Small intestine (tissue), 7 donors: Measurements from ENCODE around the gene ICE1. TPM values are rescaled to one million over a fixed set of nuclear protein-coding genes. Genes with fewer than 3 reads are reported as not detected.
A peak's percentile ranks its signal among the peaks of the same experiment; 100 is the strongest.
"Not testable (repeated sequence)": the region's sequence is repeated elsewhere in the genome, so short reads cannot be mapped to it uniquely, and the experiment has no call there.

ENCODE experiments used
- DNase-seq, 2 donors: peaks; one replicate each; pipeline versions ENCODE4 v3.0.0 to v3.0.0-alpha.2; 2013
- FAIRE-seq: peaks from 2 replicates; lab custom pipeline; 2012; peaks lifted over from hg19 to GRCh38; lab: Jason Lieb, UNC
- H3K27ac ChIP-seq, 3 donors: one replicate each; pipeline ENCODE4 v1.5.1; 2013; ENCODE audit warnings: low read length in 2 of 3, mild to moderate bottlenecking in 2 of 3, control low read depth in 1 of 3, inconsistent platforms in 1 of 3, low read depth in 1 of 3, moderate library complexity in 1 of 3
- H3K27me3 ChIP-seq, 3 donors: one replicate each; pipeline ENCODE4 v1.6.1; 2013; ENCODE audit warnings: low read length in 3 of 3, inconsistent platforms in 1 of 3; ENCODE audit not compliant: control insufficient read depth in 3 of 3, insufficient read depth in 3 of 3
- H3K36me3 ChIP-seq, 3 donors: one replicate each; pipeline ENCODE4 v1.6.1; 2013; ENCODE audit warnings: low read length in 3 of 3, inconsistent platforms in 1 of 3, low read depth in 1 of 3, mild to moderate bottlenecking in 1 of 3, moderate library complexity in 1 of 3; ENCODE audit not compliant: control insufficient read depth in 3 of 3, insufficient read depth in 2 of 3
- H3K4me1 ChIP-seq, 3 donors: one replicate each; pipeline ENCODE4 v1.6.1; 2013; ENCODE audit warnings: low read length in 2 of 3, inconsistent platforms in 1 of 3, low read depth in 1 of 3, mild to moderate bottlenecking in 1 of 3, moderate library complexity in 1 of 3; ENCODE audit not compliant: control insufficient read depth in 3 of 3, insufficient read depth in 2 of 3
- H3K4me3 ChIP-seq, 3 donors: one replicate each; pipeline ENCODE4 v1.5.1; 2013; ENCODE audit warnings: low read length in 3 of 3, control low read depth in 1 of 3, inconsistent platforms in 1 of 3, low read depth in 1 of 3, mild to moderate bottlenecking in 1 of 3, moderate library complexity in 1 of 3
- H3K9me3 ChIP-seq, 2 donors: one replicate each; pipeline ENCODE4 v1.6.1; 2013; ENCODE audit warnings: low read depth in 1 of 2, low read length in 1 of 2; ENCODE audit not compliant: control insufficient read depth in 2 of 2, insufficient read depth in 1 of 2
- WGBS, 3 donors: extraction: QIAGEN DNeasy Blood & Tissue Kit; methylation state at CpG; one replicate each; pipeline ENCODE4 v1.1.7; 2013; 5-methylcytosine and 5-hydroxymethylcytosine counted together
- polyA plus RNA-seq, 4 donors: library from polyadenylated mRNA; stranded (reverse) in 3 of 4; unstranded in 1 of 4; fragments of 200-250 nt in 3 of 4; fragments of 120-200 nt in 1 of 4; gene quantifications; one replicate each; pipeline versions ENCODE4 v1.2.1 to v1.2.3, GENCODE V29; 2013
- donor health status: healthy with polysubstance abuse.
- donor health status: control.
- donor health status: control.
- donor health status: Bipolar disorder and iron deficiency.
- donor health status: healthy.

Gene ICE1
- polyA plus RNA-seq, 4 donors = 5.9 to 18.9 (median 7.8) TPM

DNA sequence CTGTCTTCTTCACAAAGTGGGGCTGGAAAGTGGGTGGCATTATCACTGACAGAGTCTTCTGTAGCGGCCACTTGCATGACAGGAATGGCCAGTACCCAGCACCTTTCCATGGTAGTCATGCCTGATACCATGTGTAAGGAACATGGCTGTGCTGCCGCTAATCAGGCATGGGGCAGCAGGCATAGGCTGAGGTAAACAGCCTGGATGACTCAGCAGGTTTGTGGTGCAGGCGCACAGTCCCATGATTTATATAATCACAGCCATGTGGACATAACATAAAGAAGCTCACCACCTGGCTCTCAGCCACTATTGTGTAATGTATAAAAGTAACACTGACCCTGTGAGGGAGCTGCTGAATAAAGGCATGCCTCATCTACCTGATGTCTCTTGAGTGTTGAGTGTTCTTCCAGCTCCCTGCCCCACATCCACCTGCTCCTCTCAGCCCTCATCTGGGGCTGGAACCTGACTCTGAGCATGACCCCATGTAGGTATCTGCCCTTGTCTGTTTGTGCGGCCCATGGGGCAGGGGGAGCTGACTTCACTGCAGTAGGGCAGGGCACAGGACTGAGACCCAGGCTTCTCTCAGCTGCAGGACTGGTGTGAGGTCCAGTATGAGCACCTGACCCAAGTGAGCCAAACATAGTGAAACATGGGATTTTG, 13.2 kb upstream of the ICE1 start:
- no peaks in the 10 kb centered on the region for H3K36me3 ChIP-seq
- FAIRE-seq (no peak), DNase-seq (peak in 1 of 2 donors; percentile 24)
- no peak overlapping the region for H3K27ac ChIP-seq
- peaks cover 3 to 18% of the 10 kb centered on the region in 2 donors for H3K9me3 ChIP-seq
- H3K4me1 ChIP-seq = no peaks in the 10 kb centered on the region
- no peaks in the 10 kb centered on the region for H3K27me3 ChIP-seq
- no peak overlapping the region for H3K4me3 ChIP-seq
- 94 to 98% (median 98%) methylated on average over 4 of the region's 4 CpGs for WGBS, 3 donors

GRCh38 chr5:5413856-5414255, 8.6 kb upstream of the ICE1 start:
- DNase-seq, H3K4me3 ChIP-seq, H3K36me3 ChIP-seq, FAIRE-seq, H3K27me3 ChIP-seq, H3K4me1 ChIP-seq, H3K27ac ChIP-seq, H3K9me3 ChIP-seq: not testable (repeated sequence)
- 69 to 90% (median 77%) methylated on average over 5 of the region's 5 CpGs for whole genome bisulfite sequencing, 3 donors

DNA sequence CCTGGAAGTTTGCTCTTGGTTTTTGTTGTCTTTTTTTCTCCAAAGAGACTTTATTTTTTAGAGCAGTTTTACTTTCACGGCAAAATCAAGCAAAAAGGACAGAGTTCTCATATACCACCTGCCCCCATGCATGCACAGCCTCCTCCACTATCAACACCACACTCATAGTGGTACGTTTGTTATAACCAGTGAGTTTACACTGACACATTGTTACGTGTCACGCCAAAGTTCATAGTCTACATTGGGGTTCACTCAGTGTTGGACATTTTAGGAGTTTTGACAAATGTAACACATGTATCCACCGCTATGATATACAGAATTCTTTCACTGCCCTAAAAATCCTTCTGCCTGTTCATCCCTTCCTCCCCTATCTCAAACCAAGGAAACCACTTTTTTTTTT, 7.5 kb upstream of the ICE1 start:
- Histone ChIP-seq H3K27me3 (no peaks in the 10 kb centered on the region), H3K36me3 (no peaks in the 10 kb centered on the region), H3K4me1 (no peaks in the 10 kb centered on the region), H3K27ac (no peak overlapping the region), H3K4me3 (no peak overlapping the region), H3K9me3 (no peaks in the 10 kb centered on the region)
- FAIRE-seq = no peak
- DNase-seq = no peak
- WGBS, 3 donors = 75 to 84% (median 76%) methylated on average over 5 of the region's 5 CpGs

GRCh38 chr5:5416733-5417132, 5.7 kb upstream of the ICE1 start:
- H3K36me3 ChIP-seq = no peaks in the 10 kb centered on the region
- H3K4me1 ChIP-seq = peaks cover 0 to 2% (median 0%) of the 10 kb centered on the region in 3 donors
- DNase-seq (no peak), FAIRE-seq (no peak)
- H3K9me3 ChIP-seq = no peaks in the 10 kb centered on the region
- H3K4me3 ChIP-seq = no peak overlapping the region
- no peaks in the 10 kb centered on the region for H3K27me3 ChIP-seq
- 59 to 79% (median 60%) methylated on average over 2 of the region's 2 CpGs for WGBS, 3 donors
- no peak overlapping the region for H3K27ac ChIP-seq

DNA sequence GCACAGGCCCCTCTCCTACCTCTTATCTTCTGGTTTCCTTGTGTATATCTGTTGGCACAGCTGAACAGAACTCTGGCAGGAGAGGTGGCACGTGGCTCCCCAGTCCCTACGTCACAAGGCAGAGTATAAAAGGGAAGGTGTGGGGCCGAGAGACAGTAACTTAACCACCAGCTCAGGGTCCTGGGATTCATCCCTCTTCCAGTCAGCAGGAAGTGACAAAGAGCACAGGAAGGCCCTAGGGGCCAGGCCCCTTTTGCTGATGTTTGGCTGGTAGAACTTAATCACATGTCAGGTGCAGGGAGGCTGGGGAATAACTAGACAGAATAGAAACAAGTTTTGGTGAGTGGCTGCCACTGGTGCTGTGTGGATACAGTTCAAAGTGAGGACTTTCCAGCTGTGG, 4.5 kb upstream of the ICE1 start:
- no peak for FAIRE-seq
- Histone ChIP-seq H3K36me3 (no peaks in the 10 kb centered on the region), H3K4me1 (peaks cover 0 to 2% (median 0%) of the 10 kb centered on the region in 3 donors), H3K27ac (no peak overlapping the region), H3K27me3 (no peaks in the 10 kb centered on the region), H3K4me3 (no peak overlapping the region), H3K9me3 (no peaks in the 10 kb centered on the region)
- WGBS, 3 donors = 78 to 89% (median 84%) methylated on average over 3 of the region's 3 CpGs
- DNase-seq = no peak

DNA sequence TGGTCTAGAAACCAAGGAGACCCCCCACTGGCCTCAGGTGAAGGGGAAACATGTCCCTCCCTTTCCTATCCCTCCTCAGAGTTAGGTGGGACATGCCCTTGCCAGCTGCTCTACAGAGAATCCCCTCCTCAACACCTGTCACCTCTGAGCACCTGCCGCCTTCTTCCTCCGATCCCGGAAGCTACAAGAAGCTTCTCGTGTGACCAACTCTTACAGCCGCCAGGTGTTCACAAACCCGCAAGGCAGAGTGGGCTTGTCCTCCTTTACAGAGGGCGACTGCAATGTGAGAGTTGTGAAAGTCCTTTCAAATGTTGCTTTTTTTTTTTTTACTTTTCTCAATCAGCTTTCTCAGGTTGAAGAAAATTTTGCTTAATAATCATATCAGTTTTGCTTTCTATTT, 3.7 kb upstream of the ICE1 start:
- peaks cover 0 to 6% (median 4%) of the 10 kb centered on the region in 3 donors for H3K4me1 ChIP-seq
- H3K27ac ChIP-seq = no peak overlapping the region
- no peaks in the 10 kb centered on the region for H3K27me3 ChIP-seq
- FAIRE-seq = no peak
- DNase-seq = peak in 1 of 2 donors; percentile 10
- 71 to 85% (median 78%) methylated on average over 7 of the region's 7 CpGs for WGBS, 3 donors
- H3K36me3 ChIP-seq = no peaks in the 10 kb centered on the region
- H3K4me3 ChIP-seq = no peak overlapping the region
- H3K9me3 ChIP-seq = no peaks in the 10 kb centered on the region

DNA sequence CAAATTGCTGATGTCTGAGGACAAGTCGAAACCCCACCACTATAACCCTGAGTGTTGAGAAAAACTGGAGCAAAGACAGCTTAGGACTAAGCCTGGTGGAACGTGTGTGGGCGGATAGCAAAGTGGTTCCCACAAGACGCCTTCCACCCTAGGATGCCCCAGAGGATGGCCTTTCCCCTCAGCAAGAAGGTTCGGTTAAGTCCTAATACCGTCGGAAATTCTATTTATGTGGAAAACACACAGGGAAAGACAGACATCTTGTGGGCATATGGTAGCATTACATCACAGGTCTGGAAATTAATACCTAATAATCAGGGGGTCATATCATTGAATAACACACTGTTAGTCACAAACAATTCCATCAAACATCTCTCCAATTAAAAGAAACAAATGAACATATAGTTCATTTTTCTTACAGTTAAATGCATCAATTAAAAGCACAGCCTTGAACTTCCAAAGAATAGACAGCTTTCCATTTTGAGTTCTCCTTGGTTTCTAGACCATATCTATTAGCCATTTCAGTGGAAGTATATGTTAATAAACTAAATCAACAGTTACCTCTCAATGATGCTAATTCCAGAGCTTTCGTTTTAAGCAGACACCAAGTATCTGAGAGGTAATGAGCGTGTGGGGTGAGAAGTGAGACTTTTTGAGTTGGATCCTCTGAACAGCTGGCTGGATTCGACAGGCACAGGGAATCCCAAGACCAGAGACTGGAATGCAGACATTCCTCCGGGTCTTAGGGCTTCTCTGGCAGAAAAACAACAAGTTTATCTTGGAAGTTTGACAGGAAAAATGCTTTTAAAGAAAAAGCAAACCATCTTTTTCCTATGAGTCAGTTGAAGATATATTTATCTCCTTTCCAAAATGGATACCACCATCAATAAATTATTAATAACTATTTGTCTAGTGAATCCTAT, 2.9 kb upstream of the ICE1 start:
- no peak overlapping the region for H3K27ac ChIP-seq
- 31 to 41% (median 33%) methylated on average over 11 of the region's 11 CpGs for WGBS, 3 donors
- H3K27me3 ChIP-seq = no peaks in the 10 kb centered on the region
- no peak overlapping the region for H3K4me3 ChIP-seq
- no peak for FAIRE-seq
- DNase-seq = peak; percentile 52 to 56
- no peaks in the 10 kb centered on the region for H3K36me3 ChIP-seq
- no peaks in the 10 kb centered on the region for H3K9me3 ChIP-seq
- peaks cover 3 to 13% (median 8%) of the 10 kb centered on the region in 3 donors for H3K4me1 ChIP-seq

DNA sequence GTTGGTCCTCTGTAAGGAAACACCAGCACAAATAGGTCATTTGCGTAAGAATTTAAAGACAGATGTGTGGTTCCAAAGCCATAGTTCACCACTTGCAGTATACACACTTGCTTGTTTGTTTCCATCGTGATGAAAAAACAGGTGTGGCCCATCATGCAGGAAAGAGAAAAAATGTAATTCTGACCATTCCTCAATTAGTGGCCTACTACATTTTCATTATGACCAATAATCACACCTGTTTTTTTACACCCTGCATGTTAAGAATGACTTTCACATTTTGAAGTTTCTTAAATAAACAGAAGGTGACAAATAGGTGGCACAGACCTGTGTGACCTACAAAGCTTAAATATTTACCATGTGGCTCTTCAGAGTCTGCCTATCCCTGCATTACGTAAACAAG, 2.2 kb upstream of the ICE1 start:
- H3K27ac ChIP-seq = no peak overlapping the region
- 79 to 87% (median 86%) methylated on average over 3 of the region's 3 CpGs for WGBS, 3 donors
- FAIRE-seq (no peak), DNase-seq (no peak)
- no peaks in the 10 kb centered on the region for H3K36me3 ChIP-seq
- peaks cover 5 to 13% (median 8%) of the 10 kb centered on the region in 3 donors for H3K4me1 ChIP-seq
- H3K27me3 ChIP-seq = no peaks in the 10 kb centered on the region
- no peaks in the 10 kb centered on the region for H3K9me3 ChIP-seq
- H3K4me3 ChIP-seq = no peak overlapping the region
